IgD-negative memory B cell (primary cell): ENCODE results near the gene KCNAB2. TPM values are rescaled to one million over a fixed set of nuclear protein-coding genes. Genes with fewer than 3 reads are reported as not detected.

Source experiments
- H3K27ac Mint-ChIP-seq, 3 donors: one replicate each; pipeline ENCODE4 v1.8.0; 2020 to 2022; ENCODE audit warnings: mild to moderate bottlenecking in 3 of 3, mixed read lengths in 3 of 3, moderate library complexity in 1 of 3
- H3K27me3 Mint-ChIP-seq: one replicate; pipeline ENCODE4 v1.8.0; 2021; ENCODE audit warnings: mixed read lengths
- H3K36me3 Mint-ChIP-seq: one replicate; pipeline ENCODE4 v1.8.0; 2020; ENCODE audit warnings: mild to moderate bottlenecking, mixed read lengths
- H3K4me1 Mint-ChIP-seq, 3 donors: one replicate each; pipeline ENCODE4 v1.8.0; 2020 to 2022; ENCODE audit warnings: mixed read lengths in 3 of 3, mild to moderate bottlenecking in 1 of 3
- H3K4me3 Mint-ChIP-seq, 4 donors: one replicate each; pipeline ENCODE4 v1.8.0; 2020 to 2022; ENCODE audit warnings: mild to moderate bottlenecking in 4 of 4, mixed read lengths in 4 of 4, moderate library complexity in 3 of 4
- H3K9me3 Mint-ChIP-seq, 3 donors: one replicate each; pipeline ENCODE4 v1.8.0; 2020 to 2021; ENCODE audit warnings: mixed read lengths in 3 of 3, mild to moderate bottlenecking in 1 of 3
- polyA plus RNA-seq: library from polyadenylated mRNA; unstranded; fragments of 300-500 nt; fragmentation: Illumina TruSeq; gene quantifications from one replicate; pipeline ENCODE4 v1.2.3, GENCODE V29; 2021

KCNAB2 gene
- polyA plus RNA-seq, 1 donor from 2014 or later, result 20.4 TPM

- H3K27me3 Mint-ChIP-seq, result peaks cover 3% of the 10 kb centered on the region
Observed at GRCh38 chr1:6105218-6105679, 59.6 kb downstream of the KCNAB2 start.

DNA sequence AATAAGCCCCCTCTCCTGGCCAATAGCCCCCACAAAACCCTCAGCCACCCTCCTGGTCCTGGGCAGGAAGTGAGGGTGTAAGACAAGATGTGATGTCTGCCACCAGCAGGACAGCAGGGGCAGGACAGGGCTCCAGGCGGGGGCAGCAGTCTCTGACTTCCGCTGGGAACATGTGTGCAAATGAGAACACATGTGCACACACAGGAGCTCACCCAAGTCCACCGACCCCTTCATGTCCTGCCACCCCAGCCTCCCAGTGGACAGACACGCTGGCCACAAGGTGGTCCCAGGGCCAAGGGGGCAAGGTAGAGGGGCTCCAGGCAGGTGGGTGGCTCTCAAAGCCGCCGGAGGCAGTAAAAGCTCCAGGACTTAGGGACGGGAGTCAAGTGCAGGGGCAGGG, 60.1 kb downstream of the KCNAB2 start:
- no peaks in the 10 kb centered on the region for H3K9me3 Mint-ChIP-seq
- no peak overlapping the region for H3K4me3 Mint-ChIP-seq
- H3K27ac Mint-ChIP-seq, result no peak overlapping the region
- H3K27me3 Mint-ChIP-seq, result peaks cover 3% of the 10 kb centered on the region
- H3K36me3 Mint-ChIP-seq, result no peaks in the 10 kb centered on the region
- H3K4me1 Mint-ChIP-seq, result no peaks in the 10 kb centered on the region

More at GRCh38 chr1:6105218-6105679, 59.6 kb downstream of the KCNAB2 start:
- Mint-ChIP-seq H3K36me3 (no peaks in the 10 kb centered on the region), H3K4me3 (no peak overlapping the region), H3K4me1 (no peaks in the 10 kb centered on the region), H3K9me3 (no peaks in the 10 kb centered on the region), H3K27ac (no peak overlapping the region)

GRCh38 chr1:6106321-6106731, 60.6 kb downstream of the KCNAB2 start:
- Mint-ChIP-seq H3K27me3 (peaks cover 3% of the 10 kb centered on the region), H3K27ac (no peak overlapping the region), H3K4me3 (no peak overlapping the region), H3K36me3 (no peaks in the 10 kb centered on the region), H3K9me3 (no peaks in the 10 kb centered on the region), H3K4me1 (no peaks in the 10 kb centered on the region)

GRCh38 chr1:6106977-6107376, 61.3 kb downstream of the KCNAB2 start:
- no peak overlapping the region for H3K27ac Mint-ChIP-seq
- peaks cover 3% of the 10 kb centered on the region for H3K27me3 Mint-ChIP-seq
- H3K4me3 Mint-ChIP-seq, result no peak overlapping the region
- no peaks in the 10 kb centered on the region for H3K9me3 Mint-ChIP-seq
- no peaks in the 10 kb centered on the region for H3K4me1 Mint-ChIP-seq
- H3K36me3 Mint-ChIP-seq, result no peaks in the 10 kb centered on the region

- Mint-ChIP-seq H3K4me1 (no peaks in the 10 kb centered on the region), H3K27me3 (peaks cover 3% of the 10 kb centered on the region), H3K9me3 (no peaks in the 10 kb centered on the region), H3K27ac (peak overlapping the region in 1 of 3 donors; percentile 73), H3K36me3 (peaks cover 2% of the 10 kb centered on the region), H3K4me3 (no peak overlapping the region)
Observed at GRCh38 chr1:6107409-6108356, 62.0 kb downstream of the KCNAB2 start.

- H3K9me3 Mint-ChIP-seq, result no peaks in the 10 kb centered on the region
- H3K4me1 Mint-ChIP-seq, result no peaks in the 10 kb centered on the region
- peaks cover 2% of the 10 kb centered on the region for H3K36me3 Mint-ChIP-seq
- peak overlapping the region in 1 of 3 donors; percentile 73 for H3K27ac Mint-ChIP-seq
- no peak overlapping the region for H3K4me3 Mint-ChIP-seq
- H3K27me3 Mint-ChIP-seq, result peaks cover 1% of the 10 kb centered on the region
Observed at GRCh38 chr1:6108476-6108875, 62.8 kb downstream of the KCNAB2 start.

DNA sequence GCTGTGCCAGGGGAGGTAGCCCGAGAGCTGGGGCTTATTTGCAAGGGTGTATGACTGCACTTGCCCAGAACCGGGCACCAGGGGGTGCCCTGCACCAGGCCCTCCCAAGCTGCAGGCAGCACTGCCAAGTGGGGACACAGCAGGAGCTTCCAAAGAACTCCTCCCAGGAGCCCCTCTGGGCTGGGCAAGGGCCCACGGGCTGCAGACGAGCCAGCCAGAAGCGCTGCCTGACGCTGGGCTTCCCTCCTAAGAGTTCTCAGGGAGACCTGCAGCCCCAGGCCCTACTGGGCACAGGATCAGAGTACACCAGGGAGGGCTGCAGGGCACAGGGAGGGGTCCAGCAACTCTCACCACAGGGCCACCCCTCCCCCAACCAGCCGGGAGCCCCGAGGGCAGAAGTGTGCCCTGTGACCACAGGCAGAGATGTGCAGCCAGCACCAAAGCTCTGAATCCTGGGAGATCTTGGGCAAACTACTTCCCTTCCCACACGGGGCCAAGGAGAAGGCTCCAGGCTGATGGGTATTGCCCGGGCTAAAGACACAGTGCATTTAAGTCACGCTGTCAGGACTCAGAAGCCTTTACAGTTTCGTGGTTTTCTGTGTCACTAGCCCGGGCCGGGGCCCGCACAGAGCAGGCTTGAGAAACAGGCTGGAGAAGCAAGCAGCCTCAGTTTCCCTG, 63.4 kb downstream of the KCNAB2 start:
- peaks cover 2% of the 10 kb centered on the region for H3K36me3 Mint-ChIP-seq

GRCh38 chr1:6109688-6110087, 64.0 kb downstream of the KCNAB2 start:
- no peak overlapping the region for H3K27ac Mint-ChIP-seq
- no peaks in the 10 kb centered on the region for H3K4me1 Mint-ChIP-seq
- H3K9me3 Mint-ChIP-seq, result no peaks in the 10 kb centered on the region
- no peak overlapping the region for H3K4me3 Mint-ChIP-seq
- H3K27me3 Mint-ChIP-seq, result peaks cover 1% of the 10 kb centered on the region
- peaks cover 2% of the 10 kb centered on the region for H3K36me3 Mint-ChIP-seq

More for the DNA sequence above, 63.4 kb downstream of the KCNAB2 start:
- no peak overlapping the region for H3K4me3 Mint-ChIP-seq
- H3K27ac Mint-ChIP-seq, result no peak overlapping the region
- peaks cover 1% of the 10 kb centered on the region for H3K27me3 Mint-ChIP-seq
- no peaks in the 10 kb centered on the region for H3K4me1 Mint-ChIP-seq
- H3K9me3 Mint-ChIP-seq, result no peaks in the 10 kb centered on the region

DNA sequence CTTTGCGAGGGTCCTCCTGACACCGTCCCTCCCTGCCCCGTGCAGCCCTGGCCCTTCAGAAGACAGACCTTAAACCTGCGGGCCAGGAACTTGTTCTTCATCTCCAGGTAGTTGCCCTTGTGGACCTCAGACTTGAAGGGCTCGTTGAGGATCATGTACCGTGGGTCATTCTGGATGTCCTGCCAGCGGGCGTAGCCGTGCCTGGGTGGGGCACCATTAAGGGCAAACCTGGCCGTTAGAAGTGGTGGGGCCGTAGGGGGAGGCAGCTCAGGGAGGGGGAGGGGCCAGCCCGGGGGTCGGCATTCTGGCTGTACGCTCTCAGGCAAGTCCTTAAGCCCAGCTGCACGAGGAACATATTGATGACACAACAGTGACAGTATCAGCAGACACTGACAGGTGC, 64.6 kb downstream of the KCNAB2 start:
- H3K9me3 Mint-ChIP-seq, result no peaks in the 10 kb centered on the region
- H3K36me3 Mint-ChIP-seq, result peaks cover 2% of the 10 kb centered on the region
- H3K27ac Mint-ChIP-seq, result no peak overlapping the region
- peaks cover 1% of the 10 kb centered on the region for H3K27me3 Mint-ChIP-seq
- H3K4me3 Mint-ChIP-seq, result no peak overlapping the region
- no peaks in the 10 kb centered on the region for H3K4me1 Mint-ChIP-seq

GRCh38 chr1:6111571-6111970, 65.9 kb downstream of the KCNAB2 start:
- no peak overlapping the region for H3K27ac Mint-ChIP-seq
- no peak overlapping the region for H3K4me3 Mint-ChIP-seq
- H3K36me3 Mint-ChIP-seq, result peaks cover 2% of the 10 kb centered on the region
- peaks cover 1% of the 10 kb centered on the region for H3K27me3 Mint-ChIP-seq
- H3K4me1 Mint-ChIP-seq, result no peaks in the 10 kb centered on the region
- peaks cover 0 to 6% (median 0%) of the 10 kb centered on the region in 3 donors for H3K9me3 Mint-ChIP-seq

DNA sequence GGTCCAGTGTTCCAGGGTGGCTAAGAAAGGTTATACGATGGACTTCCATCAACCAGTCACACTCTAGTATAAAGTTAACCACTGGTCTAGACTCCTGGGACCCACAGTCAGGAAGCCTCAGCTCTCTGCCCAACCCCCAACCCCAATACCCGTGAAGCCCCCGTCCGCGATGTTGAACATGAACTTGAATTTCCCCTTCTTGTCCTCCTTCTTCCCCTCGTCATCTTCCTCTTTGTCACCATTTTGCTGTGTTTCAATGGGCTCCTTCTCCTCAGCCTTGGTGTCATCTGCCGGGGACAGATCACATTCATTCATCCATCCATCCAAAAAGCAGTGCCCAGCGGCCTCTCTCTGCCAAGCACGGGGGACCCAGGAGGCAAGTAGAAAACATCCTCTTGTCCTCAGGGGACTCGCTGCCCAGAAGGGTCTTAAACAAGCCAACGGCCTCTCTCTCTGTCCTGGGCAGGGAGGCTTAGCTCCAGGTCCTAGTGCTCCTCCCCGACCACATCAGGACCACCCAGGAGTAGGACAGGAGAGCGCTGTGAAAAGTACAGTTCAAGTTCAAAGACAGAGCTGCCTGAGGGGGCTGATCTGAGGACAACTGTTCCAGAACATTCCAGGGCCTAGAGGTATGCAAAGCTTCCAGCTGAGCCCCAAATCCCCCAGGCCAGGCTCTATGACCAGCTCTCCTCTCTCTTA, 66.5 kb downstream of the KCNAB2 start:
- H3K27me3 Mint-ChIP-seq, result peaks cover 1% of the 10 kb centered on the region

DNA sequence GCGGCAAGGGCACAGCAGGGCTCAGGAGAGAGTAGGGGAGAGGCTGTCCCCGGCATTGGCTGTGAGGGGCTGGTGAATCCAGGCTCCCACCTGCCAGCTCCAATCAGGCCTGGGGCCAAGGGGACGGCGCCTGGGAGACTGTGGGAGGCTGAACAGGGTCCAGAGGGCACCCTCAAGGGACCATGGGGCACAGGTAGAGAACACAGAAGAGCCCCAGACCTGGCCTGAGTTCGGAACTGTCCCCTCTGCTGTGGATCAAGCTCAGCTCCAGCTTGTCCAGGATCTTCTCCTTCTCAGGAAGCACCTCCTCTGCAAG, 67.0 kb downstream of the KCNAB2 start:
- H3K4me1 Mint-ChIP-seq, result no peaks in the 10 kb centered on the region
- H3K36me3 Mint-ChIP-seq, result peaks cover 2% of the 10 kb centered on the region
- no peak overlapping the region for H3K27ac Mint-ChIP-seq
- peaks cover 1% of the 10 kb centered on the region for H3K27me3 Mint-ChIP-seq
- H3K4me3 Mint-ChIP-seq, result no peak overlapping the region
- H3K9me3 Mint-ChIP-seq, result peaks cover 0 to 12% (median 0%) of the 10 kb centered on the region in 3 donors

More for the DNA sequence above, 66.5 kb downstream of the KCNAB2 start:
- H3K4me3 Mint-ChIP-seq, result no peak overlapping the region
- no peak overlapping the region for H3K27ac Mint-ChIP-seq
- H3K9me3 Mint-ChIP-seq, result peaks cover 0 to 12% (median 0%) of the 10 kb centered on the region in 3 donors
- peaks cover 2% of the 10 kb centered on the region for H3K36me3 Mint-ChIP-seq
- H3K4me1 Mint-ChIP-seq, result no peaks in the 10 kb centered on the region

- H3K27ac Mint-ChIP-seq, result peak overlapping the region in 1 of 3 donors; percentile 13
- peaks cover 1% of the 10 kb centered on the region for H3K27me3 Mint-ChIP-seq
- peaks cover 0 to 12% (median 0%) of the 10 kb centered on the region in 3 donors for H3K9me3 Mint-ChIP-seq
- no peak overlapping the region for H3K4me3 Mint-ChIP-seq
- no peaks in the 10 kb centered on the region for H3K4me1 Mint-ChIP-seq
- peaks cover 2% of the 10 kb centered on the region for H3K36me3 Mint-ChIP-seq
Observed at GRCh38 chr1:6113116-6113515, 67.4 kb downstream of the KCNAB2 start.

- Mint-ChIP-seq H3K9me3 (peaks cover 0 to 12% (median 2%) of the 10 kb centered on the region in 3 donors), H3K36me3 (peaks cover 2% of the 10 kb centered on the region)
Observed at GRCh38 chr1:6113745-6114144, 68.1 kb downstream of the KCNAB2 start.

DNA sequence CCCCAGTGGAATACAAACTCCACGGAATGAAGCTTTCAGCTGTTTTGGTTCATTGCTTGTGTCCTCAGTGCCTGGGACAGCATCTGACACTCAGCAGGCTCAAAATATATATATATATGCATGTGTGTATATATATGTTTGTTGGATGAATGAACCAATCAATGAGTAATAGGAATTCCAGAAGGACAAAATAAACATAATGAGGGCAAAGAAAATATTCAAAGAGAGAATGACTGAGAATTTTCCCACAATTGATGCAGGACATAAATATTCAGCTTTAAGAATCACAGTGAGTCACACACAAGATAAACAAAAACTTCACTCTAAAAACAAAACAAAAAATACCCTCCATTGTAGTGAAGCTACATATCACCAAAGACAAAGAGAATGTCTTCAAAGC, 70.4 kb downstream of the KCNAB2 start:
- no peaks in the 10 kb centered on the region for H3K4me1 Mint-ChIP-seq
- peaks cover 0 to 12% (median 4%) of the 10 kb centered on the region in 3 donors for H3K9me3 Mint-ChIP-seq
- no peak overlapping the region for H3K4me3 Mint-ChIP-seq
- peaks cover 2% of the 10 kb centered on the region for H3K36me3 Mint-ChIP-seq
- H3K27ac Mint-ChIP-seq, result no peak overlapping the region
- no peaks in the 10 kb centered on the region for H3K27me3 Mint-ChIP-seq

More at GRCh38 chr1:6113745-6114144, 68.1 kb downstream of the KCNAB2 start:
- no peaks in the 10 kb centered on the region for H3K4me1 Mint-ChIP-seq
- no peak overlapping the region for H3K4me3 Mint-ChIP-seq
- no peak overlapping the region for H3K27ac Mint-ChIP-seq
- H3K27me3 Mint-ChIP-seq, result peaks cover 1% of the 10 kb centered on the region
